ENCODE data around the gene NPAS3.
A peak's percentile ranks its signal among the peaks of the same experiment; 100 is the strongest.

The NPAS3 gene

DNA sequence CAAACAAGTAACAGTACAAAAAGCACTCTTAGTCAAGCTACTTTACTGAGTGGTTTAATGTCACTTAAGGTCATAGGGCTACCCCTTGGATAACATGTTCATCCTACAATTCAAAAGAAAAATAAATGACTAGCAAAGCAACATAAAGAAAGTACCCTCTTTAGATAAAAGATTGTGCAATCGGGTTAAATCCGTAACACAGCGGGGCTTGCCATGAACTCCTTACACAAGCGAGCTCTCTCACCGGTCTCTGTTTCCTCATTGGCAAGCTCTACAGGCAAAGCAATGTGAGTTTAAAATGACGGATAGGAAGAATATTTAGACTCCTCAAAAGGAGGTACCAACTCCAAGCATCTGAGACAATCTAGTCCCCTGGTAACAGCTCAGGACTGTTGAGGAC, 871.6 kb downstream of the NPAS3 start:
- DNase-seq (ENCODE audit: low spot score): no peak

DNA sequence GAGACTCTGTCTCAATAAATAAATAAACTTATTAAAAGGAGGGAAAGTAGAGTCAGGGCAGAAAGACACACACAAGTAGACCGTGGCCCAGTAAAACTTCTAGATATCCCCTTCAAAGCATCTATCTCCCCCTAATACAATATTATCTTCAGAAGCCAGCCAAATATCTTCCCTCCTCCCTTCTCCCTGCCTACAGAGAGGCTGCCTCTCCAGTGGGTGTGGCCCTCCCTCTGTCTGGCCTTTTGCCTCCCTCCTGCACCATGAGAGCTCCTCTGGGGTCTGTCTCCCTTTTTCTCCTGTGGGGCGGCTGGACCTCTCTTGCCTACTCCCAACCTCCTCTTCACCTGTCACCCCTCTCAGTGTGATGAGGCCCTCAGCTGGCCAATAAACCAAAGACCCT, 873.0 kb downstream of the NPAS3 start:
- DNase-seq (ENCODE audit: low spot score): no peak

DNA sequence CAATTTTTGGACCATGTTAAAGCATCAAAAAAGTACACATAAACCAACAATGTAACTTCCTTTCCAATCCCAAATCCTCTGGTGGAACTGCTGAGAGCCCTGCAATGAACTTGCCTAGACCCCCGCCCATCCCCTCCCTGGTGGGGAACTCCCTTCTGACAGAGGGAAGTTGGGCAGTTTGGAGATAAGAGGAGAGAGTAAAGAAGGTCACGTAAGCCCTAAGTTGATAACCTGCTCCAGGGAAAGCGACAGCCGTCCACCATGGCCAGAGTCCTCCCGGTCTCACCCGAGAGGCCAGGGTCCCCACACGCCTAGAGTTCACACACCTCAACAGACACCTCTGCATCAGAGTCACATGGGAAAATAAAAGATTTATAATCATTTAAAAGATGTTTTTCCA, 873.5 kb downstream of the NPAS3 start:
- no peak for DNase-seq (ENCODE audit: low spot score)

DNA sequence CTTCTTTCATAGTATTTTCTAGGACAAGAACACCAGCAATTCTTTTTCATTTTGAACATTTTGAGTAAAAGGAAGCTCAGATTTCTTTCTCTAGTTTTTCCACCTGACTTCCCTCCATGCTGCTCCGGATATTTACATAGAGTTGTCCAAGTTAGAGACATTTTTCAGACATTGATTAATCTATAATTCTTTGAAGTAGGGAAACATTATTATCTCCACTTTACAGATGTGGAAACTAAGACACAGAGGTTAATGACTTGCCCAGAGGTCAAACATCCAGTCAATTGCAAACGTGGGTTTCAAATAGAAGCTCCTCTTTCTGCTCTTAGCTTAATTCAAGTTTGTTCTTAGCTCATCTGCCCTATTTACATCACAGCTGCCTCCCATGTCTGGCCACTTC, 873.9 kb downstream of the NPAS3 start:
- no peak for DNase-seq (ENCODE audit: low spot score)

DNA sequence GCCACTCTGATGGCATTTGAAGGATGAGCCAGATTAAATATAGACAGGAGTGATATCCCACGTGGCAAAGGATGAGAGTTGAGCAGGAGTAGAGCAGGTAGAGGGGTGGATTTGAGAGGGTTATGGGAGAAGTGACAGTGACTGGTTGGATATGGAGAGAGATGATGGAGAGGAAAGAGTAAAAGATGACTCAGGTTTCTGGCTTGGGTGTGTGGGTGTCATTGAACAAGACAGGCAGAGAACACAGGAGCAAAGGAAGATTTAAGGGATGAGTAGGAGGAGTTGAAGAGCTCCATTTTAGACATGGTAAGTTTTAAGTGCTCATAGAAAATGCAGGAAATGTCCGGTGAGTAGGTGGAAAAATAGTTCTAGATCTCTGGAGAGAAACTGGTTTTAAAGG, 875.3 kb downstream of the NPAS3 start:
- DNase-seq (ENCODE audit: low spot score): no peak

DNA sequence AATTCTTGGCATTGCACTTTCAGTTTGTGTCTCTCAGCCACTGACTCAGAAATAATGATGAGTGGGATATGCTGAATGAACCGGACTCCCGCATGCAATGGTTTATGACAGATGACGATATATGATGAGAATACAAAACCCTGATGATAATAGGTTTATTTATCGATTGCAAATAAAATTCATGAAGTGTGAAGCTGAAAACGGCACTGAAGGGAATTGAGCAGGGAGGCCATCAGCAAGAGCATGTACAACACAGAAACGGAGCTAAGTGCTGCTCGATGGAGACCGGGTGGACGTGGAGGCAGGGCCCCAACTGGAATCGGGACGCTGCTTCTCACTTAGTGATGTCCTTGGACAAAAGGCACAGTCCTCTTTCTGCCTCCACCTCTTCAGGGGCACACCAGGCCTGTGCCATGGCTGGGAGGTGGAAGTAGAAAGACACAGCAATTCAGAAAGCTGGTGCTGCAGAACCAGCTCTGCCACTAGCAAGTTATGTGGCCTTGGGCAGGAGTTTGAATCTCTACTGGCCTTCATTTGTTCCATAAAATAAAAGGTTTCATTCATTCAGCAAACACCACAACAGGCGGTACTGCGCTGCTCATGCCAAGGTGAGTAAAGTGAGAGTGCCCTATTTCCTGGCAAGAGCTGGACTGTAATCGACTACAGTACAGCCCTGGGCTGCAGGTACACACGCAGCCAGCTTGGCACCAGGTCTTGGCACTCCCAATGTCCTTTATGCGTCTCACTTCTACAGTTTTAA, 895.2 kb downstream of the NPAS3 start:
- DNase-seq (ENCODE audit: low spot score): no peak

DNA sequence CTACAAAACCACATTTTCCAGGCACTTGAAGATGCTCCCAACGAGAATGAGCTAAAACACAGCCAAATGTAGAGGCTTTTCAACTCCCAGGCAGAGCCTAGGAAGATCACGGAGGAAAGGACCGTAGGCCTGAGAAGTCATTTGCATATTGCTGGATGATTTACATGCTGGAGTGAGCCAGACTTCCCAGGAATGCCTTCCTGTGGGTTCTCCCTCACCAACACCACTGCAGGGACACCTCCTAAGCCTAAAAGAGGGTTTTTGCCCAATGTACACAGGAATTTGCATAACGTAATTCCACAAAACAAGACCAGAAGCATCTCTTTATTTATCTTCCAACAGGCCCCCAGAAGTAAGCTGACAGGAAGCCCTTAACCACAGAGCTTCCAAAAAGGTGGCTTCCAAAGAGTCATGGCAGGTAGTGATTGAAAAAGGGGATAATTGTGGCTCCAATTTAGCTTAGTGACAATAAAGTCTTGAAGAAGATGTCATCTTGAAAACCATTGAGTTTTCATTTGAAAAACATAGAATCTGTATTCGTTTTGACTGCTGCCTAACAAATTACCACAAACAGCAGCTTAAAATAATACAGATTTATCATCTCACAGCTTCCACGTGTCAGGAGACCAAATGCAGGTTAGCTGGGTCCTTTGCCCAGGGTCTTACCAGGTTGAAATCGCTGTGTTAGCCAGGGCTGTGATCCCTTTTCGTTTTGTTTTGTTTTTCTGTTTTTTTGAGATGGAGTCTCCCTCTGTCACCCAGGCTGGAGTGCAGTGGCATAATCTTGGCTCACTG, 896.0 kb downstream of the NPAS3 start:
- DNase-seq (ENCODE audit: low spot score): no peak

DNA sequence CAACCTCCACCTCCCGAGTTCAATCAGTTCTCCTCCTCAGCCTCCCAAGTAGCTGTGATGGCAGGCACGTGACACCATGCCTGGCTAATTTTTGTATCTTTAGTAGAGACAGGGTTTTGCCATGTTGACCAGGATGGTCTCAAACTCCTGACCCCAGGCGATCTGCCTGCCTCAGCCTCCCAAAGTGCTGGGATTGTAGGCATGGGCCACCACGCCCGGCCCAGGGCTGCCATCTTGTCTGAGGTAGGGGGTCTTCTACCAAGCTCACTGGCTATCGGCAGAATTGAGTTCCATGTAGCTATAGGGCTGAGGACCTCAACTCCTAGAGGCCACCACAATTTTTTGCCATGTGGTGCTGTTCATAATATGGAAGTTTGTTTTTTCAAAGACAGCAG, 896.6 kb downstream of the NPAS3 start:
- no peak for DNase-seq (ENCODE audit: low spot score)

DNA sequence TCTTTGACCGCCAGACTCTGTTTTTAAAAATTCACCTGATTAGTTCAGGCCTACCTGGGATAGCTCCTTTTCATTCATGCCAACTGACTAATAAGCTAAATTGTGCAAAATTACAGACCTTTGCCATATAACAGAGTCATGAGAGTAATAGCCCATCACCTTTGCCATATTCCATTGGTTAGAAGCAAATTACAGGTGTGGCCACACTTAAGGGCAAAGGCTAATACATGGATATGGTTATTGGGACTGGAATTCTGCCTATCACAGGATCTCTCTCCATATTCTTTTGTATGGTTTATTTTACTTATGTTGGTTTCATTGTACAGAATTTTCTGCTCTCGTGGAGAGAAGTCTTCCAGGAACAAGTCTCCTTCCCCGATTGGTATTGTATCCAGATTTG, 897.0 kb downstream of the NPAS3 start:
- no peak for DNase-seq (ENCODE audit: low spot score)

DNA sequence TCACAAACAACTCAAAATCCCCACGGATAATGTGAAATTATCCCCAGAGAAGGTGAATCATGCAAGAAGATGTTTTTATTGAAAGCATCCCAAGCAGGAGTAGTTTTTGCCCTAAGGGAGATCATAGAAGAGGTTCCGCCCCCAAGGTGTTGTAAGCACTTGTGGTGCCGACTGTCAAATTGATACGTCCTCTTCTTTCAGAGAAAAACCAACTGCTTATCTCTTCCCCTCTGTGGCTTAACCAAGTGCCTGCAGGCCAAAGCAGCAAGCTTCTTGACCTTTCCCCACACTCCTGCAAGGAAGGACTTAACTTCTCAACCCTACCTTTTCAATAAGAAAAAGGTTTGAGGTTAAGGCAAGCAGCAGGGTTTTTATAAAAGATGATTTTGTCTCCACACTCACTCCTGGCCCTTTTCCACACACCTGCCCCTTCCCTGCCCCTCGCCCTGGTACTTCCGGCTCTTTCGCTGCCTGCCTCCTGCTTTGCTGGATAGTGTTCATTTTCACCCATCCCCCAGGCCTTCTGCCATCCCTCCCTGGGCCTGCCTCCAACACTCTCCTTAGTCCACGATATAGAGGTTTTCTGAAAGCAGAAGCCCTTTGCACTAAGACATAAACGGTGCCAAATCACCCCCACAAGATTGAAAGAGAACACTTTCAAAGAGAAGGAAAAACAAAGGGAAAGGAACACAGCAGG, 897.7 kb downstream of the NPAS3 start:
- DNase-seq (ENCODE audit: low spot score): no peak

DNA sequence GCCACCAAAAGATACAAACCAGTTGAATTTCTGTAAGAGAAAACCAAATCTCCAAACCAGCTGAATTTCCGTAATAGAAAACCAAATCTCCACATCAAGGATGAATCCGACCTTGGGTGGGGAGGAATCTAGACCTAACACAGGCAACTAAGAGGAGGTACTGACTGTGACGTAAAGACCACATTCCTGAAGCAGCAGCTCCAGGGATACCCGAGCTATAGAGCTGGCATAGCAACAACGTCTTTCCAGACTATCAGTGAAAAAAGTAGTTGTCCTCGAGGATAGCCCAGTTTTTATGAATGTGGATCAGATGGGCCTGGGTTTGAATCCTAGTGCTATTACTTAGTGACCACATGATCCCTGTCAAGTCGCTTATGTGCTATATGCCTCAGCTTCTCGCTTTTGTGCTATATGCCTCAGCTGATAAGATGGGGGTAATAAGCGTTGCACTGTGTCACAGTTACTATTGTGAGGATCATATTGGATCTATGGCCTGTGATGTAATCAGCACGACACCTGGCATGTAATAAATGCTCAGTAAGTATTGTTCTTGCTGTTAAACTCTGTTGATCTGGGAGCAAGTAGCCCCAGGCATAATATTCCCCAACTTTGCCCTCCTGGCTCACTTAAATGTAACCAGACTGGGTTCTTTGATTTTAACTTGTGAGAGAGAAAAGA, 898.4 kb downstream of the NPAS3 start:
- no peak for DNase-seq (ENCODE audit: low spot score)

DNA sequence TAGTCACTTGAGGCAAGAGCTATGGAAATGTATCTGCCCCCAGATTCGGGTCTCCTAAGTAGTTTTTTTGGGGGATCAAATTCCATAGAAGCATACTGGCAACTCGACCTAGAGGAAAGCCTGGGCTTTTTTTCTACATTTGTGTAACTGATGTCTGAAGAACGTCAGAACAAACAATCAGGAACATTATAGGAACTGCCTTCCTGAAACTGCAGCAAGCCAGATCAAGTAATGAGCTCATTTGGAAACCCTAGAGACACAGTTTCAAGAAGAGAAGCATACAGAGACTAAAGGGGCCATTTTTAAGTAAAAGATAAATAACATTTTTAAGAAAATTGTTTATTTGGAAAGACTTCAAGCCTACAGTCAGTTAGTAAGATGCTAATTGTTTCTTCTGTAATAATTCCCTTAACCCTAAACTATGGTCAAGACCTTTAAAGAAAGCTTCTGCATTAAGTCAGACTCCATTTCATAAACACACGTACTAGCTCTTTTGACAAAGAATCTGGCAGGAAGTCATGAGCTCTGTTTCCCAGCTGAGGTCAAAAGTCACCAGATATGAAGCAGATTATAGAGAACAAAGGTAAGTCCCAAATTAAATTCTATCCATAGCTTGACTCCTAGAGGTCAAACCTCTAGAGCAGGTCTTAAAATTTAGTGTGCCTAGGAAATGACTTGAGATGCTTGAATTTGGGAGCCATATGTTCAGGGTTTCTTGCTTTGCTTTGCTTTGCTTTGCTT, 899.4 kb downstream of the NPAS3 start:
- DNase-seq (ENCODE audit: low spot score): no peak

DNA sequence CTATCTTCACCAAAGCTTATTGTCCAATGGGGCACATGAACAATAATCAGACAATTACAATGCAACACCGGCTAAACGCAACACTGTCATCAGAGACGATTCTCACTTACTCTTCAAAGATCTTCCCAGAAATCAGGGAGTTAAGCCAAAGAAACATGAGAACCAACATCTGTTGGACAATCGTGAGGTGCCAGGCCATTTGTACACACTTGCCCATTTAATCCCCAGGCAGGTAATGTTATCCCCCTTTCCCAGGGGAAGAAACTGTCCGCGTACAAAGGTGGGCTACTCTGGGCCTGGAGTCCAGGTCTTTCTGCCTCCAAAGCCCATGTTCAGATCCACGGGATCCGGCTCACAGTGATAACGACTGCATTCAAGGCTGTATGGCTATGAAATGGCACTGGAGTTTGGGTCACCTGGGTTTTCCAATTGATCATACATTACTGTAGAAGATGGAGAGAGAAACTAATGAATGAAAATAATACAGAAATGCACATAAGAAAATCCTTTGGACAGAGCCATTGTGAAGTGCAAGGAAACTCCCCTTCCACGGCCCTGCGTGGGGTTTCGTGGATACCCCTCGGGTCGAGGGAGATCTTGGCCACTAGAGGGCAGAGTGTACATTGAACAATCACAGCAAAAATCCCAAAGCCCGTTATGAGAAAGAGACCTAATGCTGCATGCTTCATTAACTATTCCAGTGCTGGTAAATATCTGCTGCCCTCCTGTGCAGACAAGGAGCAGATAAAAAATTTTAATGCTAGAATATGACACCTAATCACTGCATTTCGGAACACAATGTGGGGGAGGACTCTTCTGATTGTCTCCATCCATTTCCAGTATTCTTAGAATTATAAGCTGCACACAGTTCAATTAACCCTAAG, 900.8 kb downstream of the NPAS3 start:
- peak; percentile 43 for DNase-seq (ENCODE audit: low spot score)

DNA sequence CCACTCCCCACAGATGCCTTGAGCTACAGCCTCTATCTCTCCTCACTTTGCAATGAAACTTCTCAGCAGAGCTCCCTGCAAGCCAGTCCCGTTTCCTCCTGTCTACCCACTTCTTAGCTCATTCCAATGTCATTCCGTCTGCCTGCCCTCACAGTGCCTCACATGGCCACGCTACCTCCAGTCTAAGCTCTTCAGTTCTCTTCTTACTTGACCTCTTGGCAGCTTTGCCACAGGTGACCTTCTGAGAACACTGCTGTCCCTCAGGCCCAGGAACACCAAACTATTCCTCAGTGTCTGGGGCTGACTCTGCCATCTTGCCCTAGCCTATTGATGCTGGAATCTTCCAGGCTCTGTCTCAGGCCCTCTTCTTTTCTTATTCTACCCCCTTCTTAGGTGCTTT, 902.1 kb downstream of the NPAS3 start:
- DNase-seq (ENCODE audit: low spot score): no peak

DNA sequence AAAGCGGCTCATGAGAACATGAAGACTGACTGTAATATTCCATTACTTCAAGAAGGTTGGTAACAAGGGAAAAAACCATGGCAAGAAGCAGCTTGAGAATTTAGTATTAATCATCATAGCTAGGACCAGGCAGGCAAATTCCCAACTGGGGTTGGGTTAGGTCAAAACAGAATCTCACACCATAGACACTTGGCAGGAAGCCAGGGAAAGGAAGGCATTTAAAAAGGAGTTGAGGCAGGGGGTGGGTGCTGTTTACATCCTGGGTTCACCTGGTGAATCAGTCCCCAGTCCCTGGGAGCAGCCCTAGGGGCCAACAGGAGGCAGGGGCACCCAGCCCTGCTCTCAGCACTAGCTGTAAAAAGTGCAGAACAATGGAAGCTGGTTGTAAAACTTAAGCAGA, 903.6 kb downstream of the NPAS3 start:
- DNase-seq (ENCODE audit: low spot score): no peak

DNA sequence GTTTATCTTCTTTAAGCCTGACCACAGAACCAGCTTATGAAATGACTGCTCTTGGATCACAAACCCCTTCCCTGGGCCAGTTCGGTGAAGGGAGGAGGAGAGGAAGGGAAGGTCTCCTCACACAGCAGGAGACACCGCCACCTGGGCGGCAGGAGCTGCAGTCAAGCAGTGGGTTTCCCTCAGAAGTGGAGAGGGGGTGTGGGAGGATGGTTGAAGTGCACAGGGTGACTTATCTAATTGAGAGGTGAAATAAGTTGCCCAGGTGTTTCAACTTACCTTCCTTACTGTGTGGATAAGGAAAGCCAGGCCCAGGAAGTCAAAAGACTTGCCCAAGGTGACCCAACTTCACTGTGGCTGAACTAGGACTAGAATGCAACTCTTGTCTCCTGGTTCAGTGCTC, 905.4 kb downstream of the NPAS3 start:
- DNase-seq (ENCODE audit: low spot score): no peak

DNA sequence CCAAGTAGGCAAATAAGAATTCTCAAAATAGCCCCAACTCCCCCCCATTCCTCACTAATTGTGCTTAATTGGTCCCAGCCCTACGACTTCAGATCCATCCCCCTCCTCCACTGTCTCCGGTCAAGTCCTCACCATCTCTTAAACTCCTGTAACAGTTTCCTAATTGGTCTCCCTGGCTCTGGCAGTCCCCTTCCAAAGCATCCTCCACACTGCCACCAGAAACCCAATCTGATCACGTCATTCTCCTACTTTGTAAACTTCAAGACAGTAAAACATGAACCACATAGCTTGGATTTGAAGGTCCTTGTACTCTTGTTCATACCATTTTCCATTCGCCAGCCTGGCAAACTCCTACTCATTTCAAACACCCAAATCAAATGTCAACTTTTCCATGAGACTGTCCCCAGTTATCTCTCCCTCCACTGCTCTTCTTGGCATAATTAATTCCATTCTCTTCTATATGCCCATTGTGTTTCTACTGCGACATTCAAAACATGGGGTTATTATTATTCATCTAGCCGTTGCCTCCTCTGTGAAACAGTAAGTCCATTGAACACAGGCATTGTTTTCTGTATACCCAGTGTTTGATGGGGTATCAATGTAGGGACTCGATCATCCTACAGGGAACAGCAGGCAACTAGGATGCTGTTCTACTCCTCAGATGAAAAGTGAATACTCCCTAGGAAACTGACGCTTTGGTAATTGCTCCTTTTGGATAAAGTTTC, 907.6 kb downstream of the NPAS3 start:
- DNase-seq (ENCODE audit: low spot score): no peak

DNA sequence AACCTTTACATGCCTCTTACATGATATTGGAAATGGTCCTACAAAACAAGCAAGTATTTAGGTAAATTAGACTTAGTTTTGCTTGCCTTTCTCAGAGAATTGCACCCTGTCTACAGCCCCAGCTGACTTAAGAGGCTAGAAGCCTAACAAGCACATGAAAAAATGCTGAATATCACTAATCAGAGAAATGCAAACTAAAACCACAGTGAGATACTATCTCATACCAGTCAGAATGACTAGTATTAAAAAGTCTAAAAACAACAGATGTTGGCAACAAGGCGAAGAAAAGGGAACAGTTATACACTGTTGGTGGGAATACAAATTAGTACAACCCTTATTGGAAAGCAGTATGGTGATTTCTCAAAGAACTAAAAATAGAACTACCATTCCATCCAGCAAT, 908.4 kb downstream of the NPAS3 start:
- DNase-seq (ENCODE audit: low spot score): no peak

DNA sequence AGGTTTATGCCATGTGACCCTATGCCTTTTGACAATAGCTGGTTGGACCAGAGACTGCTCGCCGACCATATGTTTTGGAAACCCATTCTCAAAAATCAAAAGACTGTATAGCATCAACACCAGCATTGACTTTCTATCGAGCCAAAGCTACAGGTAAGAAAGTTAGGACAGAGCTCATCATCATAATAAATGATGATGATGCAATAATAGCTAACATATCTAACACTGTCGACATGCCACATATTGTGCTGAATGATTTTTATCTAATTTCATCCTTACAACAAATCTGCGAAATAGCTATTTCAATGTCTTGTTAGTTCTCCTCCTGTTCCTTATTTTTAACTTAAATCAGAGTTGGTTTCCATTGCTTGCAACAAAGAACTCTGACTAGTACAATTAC, 909.3 kb downstream of the NPAS3 start:
- no peak for DNase-seq (ENCODE audit: low spot score)

All from SK-N-DZ (cell line).